Adrenal gland (tissue), 12 donors: ENCODE measurements around the gene SPATA9. TPM values are rescaled to one million over a fixed set of nuclear protein-coding genes. Genes with fewer than 3 reads are reported as not detected.
A peak's percentile ranks its signal among the peaks of the same experiment; 100 is the strongest.

Experiments
- DNase-seq, 7 donors: peaks; one replicate each; pipeline ENCODE4 v3.0.0-alpha.2; 2019 to 2020
- H3K27ac ChIP-seq, 5 donors: fragments of 200-600 bp; sonication (generic) in 4 of 5; 1 replicate in 3 of 5; 2 replicates in 2 of 5; pipeline versions ENCODE4 v1.5.1 to v1.8.0; 2016 to 2020; ENCODE audit warnings: mild to moderate bottlenecking in 1 of 5
- H3K27me3 ChIP-seq: fragments of 200-600 bp; 2 replicates; pipeline ENCODE4 v1.8.0; 2021
- H3K36me3 ChIP-seq, 2 donors: fragments of 200-600 bp; replicated peaks in 1 of 2; 1 replicate in 1 of 2; 2 replicates in 1 of 2; pipeline versions ENCODE4 v1.5.1 to v1.8.0; 2018 to 2022
- H3K4me1 ChIP-seq, 2 donors: fragments of 200-600 bp; replicated peaks in 1 of 2; 1 replicate in 1 of 2; 2 replicates in 1 of 2; pipeline versions ENCODE4 v1.5.1 to v1.8.0; 2018 to 2021
- H3K4me3 ChIP-seq, 4 donors: fragments of 200-600 bp; sonication (generic) in 3 of 4; one replicate each; pipeline ENCODE4 v1.5.1; 2016 to 2018
- H3K9me3 ChIP-seq, 3 donors: fragments of 200-600 bp; sonication (generic) in 1 of 3; replicated peaks in 1 of 3; 1 replicate in 2 of 3; 2 replicates in 1 of 3; pipeline versions ENCODE4 v1.5.1 to v1.8.0; 2016 to 2021
- POLR2A ChIP-seq, 2 donors: fragments of 450-650 bp; IDR thresholded peaks; one replicate each; pipeline ENCODE4 v1.6.1; 2017; ENCODE audit warnings: antibody characterized with exemption in 2 of 2, mild to moderate bottlenecking in 2 of 2, moderate library complexity in 1 of 2
- WGBS, 4 donors: extraction: QIAGEN DNeasy Blood & Tissue Kit in 2 of 4; methylation state at CpG; one replicate each; pipeline versions ENCODE4 v1.1.5 to v1.1.7; 2013 to 2017; 5-methylcytosine and 5-hydroxymethylcytosine counted together
- intact Hi-C, 2 donors: fragments of 100-400 bp; cut with DNase I; formaldehyde crosslinking; loops; one replicate each; pipeline versions ENCODE4 v1.14.1 to v1.15.0; 2022 to 2023
- polyA plus RNA-seq, 3 donors: library from polyadenylated mRNA; stranded (reverse); fragments of 200-250 nt in 2 of 3; fragments of 350-450 nt in 1 of 3; fragmentation: Illumina TruSeq in 1 of 3; extraction: RNeasy Lipid Tissue Mini Kit (QIAGEN cat#74804) in 1 of 3; gene quantifications; one replicate each; pipeline ENCODE4 v1.2.3, GENCODE V29; 2013 to 2014
- total RNA-seq, 9 donors: library from RNA; depleted of rRNA in 4 of 9; stranded (reverse); fragments of >200 nt in 4 of 9; fragments of 120-200 nt in 1 of 9; fragmentation: NEBNext Ultra II Directional in 1 of 9; extraction: Animal tissue kit (Norgen Biotek cat#: 25700) in 1 of 9; gene quantifications; one replicate each; pipeline versions ENCODE4 v1.1.0 to v1.2.4, GENCODE V29; 2013 to 2023
- TF ChIP-seq, protein P1 (sequence below), 6 experiments: fragments of 450-650 bp in 4 of 6; fragments of 200-600 bp in 2 of 6; sonication (generic) in 1 of 6; IDR thresholded peaks; 1 replicate in 5 of 6; 2 replicates in 1 of 6; pipeline versions ENCODE4 v1.5.1 to v1.8.0; 2016 to 2021; ENCODE audit warnings: antibody characterized with exemption in 6 of 6, mild to moderate bottlenecking in 2 of 6, moderate library complexity in 1 of 6
- donor health status: healthy with polysubstance abuse.
- donor health status: Bipolar disorder and iron deficiency.
- donor health status: DM: yes; HTN: yes; CAD: no.
- donor health status: DM: no; HTN: no; CAD: no.
- donor health status: DM: no; HTN: no; CAD: no.
- donor health status: DM: yes; HTN: yes; CAD: no.

SPATA9 gene
- total and polyA plus RNA-seq, 12 donors, result 0.26 to 2.7 (median 0.63) TPM; not detected in 5

DNA sequence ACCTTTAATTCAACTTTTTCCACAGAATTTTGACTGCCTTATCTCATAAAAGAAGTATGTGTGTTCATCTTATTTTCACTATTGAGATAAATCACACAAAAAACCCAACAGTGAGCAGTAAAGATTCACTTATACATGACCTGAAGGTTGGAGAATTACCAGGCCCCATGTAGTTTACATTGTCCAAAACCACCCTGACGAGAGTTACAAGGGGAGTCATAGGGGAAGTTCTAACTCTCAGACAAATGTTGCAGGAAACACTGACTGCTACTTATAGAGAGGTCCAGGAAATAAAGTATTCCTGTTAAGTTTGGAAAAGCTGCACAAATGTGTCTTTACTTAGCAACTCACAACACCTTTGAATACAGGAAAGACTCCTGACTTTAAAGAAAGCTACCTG lies 14.1 kb downstream of the SPATA9 start:
- DNase-seq, result no peak
- H3K36me3 ChIP-seq, result no peaks in the 10 kb centered on the region
- H3K4me1 ChIP-seq, result peaks cover 5 to 29% of the 10 kb centered on the region in 2 donors
- no peaks in the 10 kb centered on the region for H3K27me3 ChIP-seq
- intact Hi-C loops, result loop anchor here in 1 of 2 donors (10.0 kb wide), 2 partner anchors 96 to 166 kb away; no protein-coding TSS in a partner anchor
- H3K4me3 ChIP-seq, result no peak overlapping the region
- TF ChIP-seq POLR2A (IDR thresholded peaks at IDR 0.05), result no peak
- TF ChIP-seq, protein P1, sequence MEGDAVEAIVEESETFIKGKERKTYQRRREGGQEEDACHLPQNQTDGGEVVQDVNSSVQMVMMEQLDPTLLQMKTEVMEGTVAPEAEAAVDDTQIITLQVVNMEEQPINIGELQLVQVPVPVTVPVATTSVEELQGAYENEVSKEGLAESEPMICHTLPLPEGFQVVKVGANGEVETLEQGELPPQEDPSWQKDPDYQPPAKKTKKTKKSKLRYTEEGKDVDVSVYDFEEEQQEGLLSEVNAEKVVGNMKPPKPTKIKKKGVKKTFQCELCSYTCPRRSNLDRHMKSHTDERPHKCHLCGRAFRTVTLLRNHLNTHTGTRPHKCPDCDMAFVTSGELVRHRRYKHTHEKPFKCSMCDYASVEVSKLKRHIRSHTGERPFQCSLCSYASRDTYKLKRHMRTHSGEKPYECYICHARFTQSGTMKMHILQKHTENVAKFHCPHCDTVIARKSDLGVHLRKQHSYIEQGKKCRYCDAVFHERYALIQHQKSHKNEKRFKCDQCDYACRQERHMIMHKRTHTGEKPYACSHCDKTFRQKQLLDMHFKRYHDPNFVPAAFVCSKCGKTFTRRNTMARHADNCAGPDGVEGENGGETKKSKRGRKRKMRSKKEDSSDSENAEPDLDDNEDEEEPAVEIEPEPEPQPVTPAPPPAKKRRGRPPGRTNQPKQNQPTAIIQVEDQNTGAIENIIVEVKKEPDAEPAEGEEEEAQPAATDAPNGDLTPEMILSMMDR (IDR thresholded peaks at IDR 0.05), result no peak
- H3K27ac ChIP-seq, result peak overlapping the region in 2 of 5 donors; percentile 69 to 82
- H3K9me3 ChIP-seq, result no peaks in the 10 kb centered on the region
- 59 to 79% (median 75%) methylated on average over 1 of the region's 1 CpG for WGBS, 4 donors

DNA sequence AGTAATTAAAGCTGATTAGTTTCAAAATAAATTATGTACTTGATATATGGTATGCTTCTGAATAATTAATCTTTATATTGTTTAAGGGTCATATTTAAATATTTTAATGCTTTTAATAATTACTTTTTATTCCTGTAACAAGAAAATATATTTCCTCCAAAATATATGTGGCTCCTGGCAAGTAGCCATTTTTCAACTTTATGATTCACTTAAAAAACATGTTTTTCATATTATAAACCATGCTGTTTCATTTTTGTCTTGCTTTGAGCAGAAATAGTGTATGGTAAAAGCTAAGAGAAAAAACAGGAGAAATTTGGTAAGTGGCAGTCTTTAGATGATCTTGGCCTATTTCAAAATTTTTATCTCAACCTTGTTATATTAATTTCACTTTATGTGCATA lies 14.6 kb downstream of the SPATA9 start:
- TF ChIP-seq, protein P1 (IDR thresholded peaks at IDR 0.05), result no peak
- no peak for TF ChIP-seq POLR2A (IDR thresholded peaks at IDR 0.05)
- no peak for DNase-seq
- Histone ChIP-seq H3K4me1 (peaks cover 5 to 29% of the 10 kb centered on the region in 2 donors), H3K9me3 (no peaks in the 10 kb centered on the region), H3K36me3 (no peaks in the 10 kb centered on the region), H3K27ac (no peak overlapping the region), H3K4me3 (no peak overlapping the region), H3K27me3 (no peaks in the 10 kb centered on the region)
- intact Hi-C loops, result loop anchor here in 1 of 2 donors (10.0 kb wide), 2 partner anchors 97 to 167 kb away; no protein-coding TSS in a partner anchor

GRCh38 chr5:95667678-95668077 lies 15.1 kb downstream of the SPATA9 start:
- TF ChIP-seq, protein P1 (IDR thresholded peaks at IDR 0.05), result no peak
- no peak for TF ChIP-seq POLR2A (IDR thresholded peaks at IDR 0.05)
- no peaks in the 10 kb centered on the region for H3K9me3 ChIP-seq
- H3K4me1 ChIP-seq, result peaks cover 5 to 28% of the 10 kb centered on the region in 2 donors
- intact Hi-C loops, result loop anchor here in 1 of 2 donors (10.0 kb wide), 2 partner anchors 97 to 167 kb away; no protein-coding TSS in a partner anchor
- no peak overlapping the region for H3K4me3 ChIP-seq
- DNase-seq, result no peak
- H3K36me3 ChIP-seq, result no peaks in the 10 kb centered on the region
- no peak overlapping the region for H3K27ac ChIP-seq
- no peaks in the 10 kb centered on the region for H3K27me3 ChIP-seq

DNA sequence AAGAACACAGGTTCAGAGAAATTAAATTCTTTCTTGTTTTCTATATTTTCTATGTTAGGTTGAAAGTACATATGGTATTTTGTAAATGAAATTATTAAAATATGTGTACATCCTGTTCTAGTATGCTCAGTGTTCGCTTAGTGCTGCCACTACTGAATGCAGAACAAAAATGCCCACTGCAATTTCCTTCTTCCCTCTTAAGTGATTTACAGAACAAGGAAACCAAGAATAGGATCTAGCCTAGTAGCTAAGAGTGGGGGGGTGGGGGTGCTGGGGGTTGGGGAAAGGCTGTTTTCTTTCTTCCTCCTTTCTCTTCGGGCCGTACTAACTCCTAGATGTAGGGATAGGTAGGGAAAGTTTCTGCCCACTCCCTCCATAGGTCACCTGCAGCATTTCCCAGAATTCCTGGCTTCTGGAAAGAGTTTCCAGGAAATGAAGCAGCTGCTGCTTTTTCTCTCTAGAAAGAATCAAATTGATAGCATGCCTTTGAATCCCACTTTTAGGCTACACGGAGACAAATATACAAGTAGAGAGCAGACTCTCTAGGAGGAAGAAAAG lies 15.7 kb downstream of the SPATA9 start:
- Histone ChIP-seq H3K36me3 (no peaks in the 10 kb centered on the region), H3K9me3 (no peaks in the 10 kb centered on the region), H3K4me1 (peaks cover 5 to 24% of the 10 kb centered on the region in 2 donors), H3K27me3 (no peaks in the 10 kb centered on the region), H3K27ac (no peak overlapping the region), H3K4me3 (no peak overlapping the region)
- intact Hi-C loops, result loop anchor here in 1 of 2 donors (10.0 kb wide), 2 partner anchors 98 to 168 kb away; no protein-coding TSS in a partner anchor
- DNase-seq, result no peak
- 64 to 77% (median 70%) methylated on average over 4 of the region's 4 CpGs for WGBS, 4 donors
- TF ChIP-seq POLR2A (IDR thresholded peaks at IDR 0.05), result no peak
- TF ChIP-seq, protein P1 (IDR thresholded peaks at IDR 0.05), result no peak
